ENCODE results near the gene PDE2A. TPM values are rescaled to one million over a fixed set of nuclear protein-coding genes. Genes with fewer than 3 reads are reported as not detected.

PDE2A gene
- total RNA-seq, 2 donors from 2014 or later: 3.7 to 13.3 TPM

DNA sequence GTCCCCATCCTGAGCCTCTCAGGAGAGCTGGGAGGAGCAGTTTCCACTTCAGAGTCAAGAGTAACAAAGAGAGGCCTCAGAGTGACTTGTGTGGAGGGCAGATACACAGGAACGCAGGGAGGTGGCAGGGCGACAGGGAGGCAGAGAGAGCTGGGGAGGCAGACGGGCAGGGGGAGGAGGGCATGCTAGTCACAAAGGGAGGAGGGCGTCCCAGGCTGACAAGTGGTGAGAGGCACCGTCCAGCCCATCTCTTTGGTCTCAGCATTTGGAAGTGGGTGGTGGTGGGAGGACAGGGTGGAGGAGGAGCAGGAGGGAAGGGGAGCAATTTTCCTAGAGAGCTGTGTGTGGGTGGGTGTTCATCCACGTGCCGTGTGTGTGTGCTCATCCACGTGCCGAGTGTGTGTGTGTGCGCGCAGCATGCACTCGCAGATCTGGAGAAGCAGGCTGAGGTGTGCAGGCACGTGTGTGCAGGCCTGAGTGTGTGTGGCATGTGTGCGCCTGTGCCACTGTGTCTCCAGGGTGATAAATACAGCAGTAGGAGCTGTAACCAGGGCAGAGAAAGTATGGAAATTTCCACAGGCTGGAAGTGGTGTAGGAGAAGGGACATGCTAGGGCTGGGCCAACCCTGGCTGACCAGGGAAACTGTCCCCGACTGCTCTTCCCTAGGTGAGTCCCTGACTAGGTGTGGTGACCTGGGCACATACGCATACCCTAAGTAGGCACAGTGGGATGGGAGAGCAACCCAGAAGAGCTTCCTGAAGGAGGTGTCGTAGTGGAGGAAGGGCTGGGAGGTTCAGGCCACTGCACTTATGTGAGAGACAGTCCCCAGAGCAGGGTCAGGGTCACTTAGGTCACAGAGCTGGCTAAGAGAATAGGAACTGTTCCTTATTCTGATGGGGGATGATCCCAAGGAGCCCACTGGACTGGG is 7.3 kb upstream of the PDE2A start:
- Histone ChIP-seq H3K4me1 (ENCODE audit: control insufficient read depth, insufficient read depth, low read length) (peaks cover 10% of the 10 kb centered on the region), H3K27ac (ENCODE audit: low read depth, low read length) (no peak overlapping the region), H3K36me3 (ENCODE audit: control insufficient read depth, insufficient read depth, low read length) (peaks cover 6% of the 10 kb centered on the region), H3K9me3 (ENCODE audit: control insufficient read depth, low read length) (no peaks in the 10 kb centered on the region), H3K9ac (ENCODE audit: extremely low read depth, low read length, poor library complexity, severe bottlenecking) (no peak overlapping the region), H3K4me3 (ENCODE audit: low read length) (no peak overlapping the region), H3K27me3 (ENCODE audit: control insufficient read depth, insufficient read depth, low read length, poor library complexity, severe bottlenecking) (peaks cover 15% of the 10 kb centered on the region)
- Mint-ChIP-seq H3K4me1 (peaks cover 23% of the 10 kb centered on the region), H3K4me3 (no peak overlapping the region), H3K27me3 (ENCODE audit: insufficient read depth) (peaks cover 22% of the 10 kb centered on the region), H3K36me3 (ENCODE audit: low read depth) (peaks cover 6% of the 10 kb centered on the region), H3K27ac (no peak overlapping the region), H3K9me3 (no peaks in the 10 kb centered on the region)
- WGBS, 2 experiments (ENCODE audit: insufficient coverage in 1 of 2, insufficient read length in 1 of 2): 87 to 88% methylated on average over 10 to 17 of the region's 17 CpGs
- no peak for DNase-seq
- TF ChIP-seq, protein P1, sequence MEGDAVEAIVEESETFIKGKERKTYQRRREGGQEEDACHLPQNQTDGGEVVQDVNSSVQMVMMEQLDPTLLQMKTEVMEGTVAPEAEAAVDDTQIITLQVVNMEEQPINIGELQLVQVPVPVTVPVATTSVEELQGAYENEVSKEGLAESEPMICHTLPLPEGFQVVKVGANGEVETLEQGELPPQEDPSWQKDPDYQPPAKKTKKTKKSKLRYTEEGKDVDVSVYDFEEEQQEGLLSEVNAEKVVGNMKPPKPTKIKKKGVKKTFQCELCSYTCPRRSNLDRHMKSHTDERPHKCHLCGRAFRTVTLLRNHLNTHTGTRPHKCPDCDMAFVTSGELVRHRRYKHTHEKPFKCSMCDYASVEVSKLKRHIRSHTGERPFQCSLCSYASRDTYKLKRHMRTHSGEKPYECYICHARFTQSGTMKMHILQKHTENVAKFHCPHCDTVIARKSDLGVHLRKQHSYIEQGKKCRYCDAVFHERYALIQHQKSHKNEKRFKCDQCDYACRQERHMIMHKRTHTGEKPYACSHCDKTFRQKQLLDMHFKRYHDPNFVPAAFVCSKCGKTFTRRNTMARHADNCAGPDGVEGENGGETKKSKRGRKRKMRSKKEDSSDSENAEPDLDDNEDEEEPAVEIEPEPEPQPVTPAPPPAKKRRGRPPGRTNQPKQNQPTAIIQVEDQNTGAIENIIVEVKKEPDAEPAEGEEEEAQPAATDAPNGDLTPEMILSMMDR (conservative IDR thresholded peaks at IDR 0.05): no peak

DNA sequence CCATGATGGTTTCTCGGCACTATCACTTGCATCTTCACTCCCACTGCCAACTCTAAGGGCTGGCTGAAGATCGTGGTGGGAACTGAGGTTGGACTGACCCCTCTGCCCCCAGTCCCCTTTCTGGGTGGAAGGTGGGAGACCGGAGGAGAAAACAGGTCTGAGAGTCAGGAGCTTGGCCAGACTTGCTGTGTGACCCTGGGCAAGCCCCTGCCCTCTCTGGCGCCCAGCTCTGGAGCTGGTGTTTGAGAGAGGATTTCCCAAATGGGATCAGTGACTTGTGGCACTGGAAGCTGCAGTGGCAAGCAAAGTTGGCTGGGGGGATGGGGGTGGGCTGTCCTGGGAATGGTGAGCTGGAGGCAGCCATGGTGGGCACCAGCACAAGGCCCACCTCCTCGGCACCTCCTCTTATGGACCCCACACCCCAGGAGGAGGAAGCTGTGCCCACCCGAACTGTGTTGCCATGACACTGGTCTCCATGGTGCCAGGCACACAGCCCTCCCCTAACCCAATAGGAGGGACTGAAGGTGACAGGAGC is 6.5 kb upstream of the PDE2A start:
- Mint-ChIP-seq H3K27ac (no peak overlapping the region), H3K36me3 (ENCODE audit: low read depth) (peaks cover 2% of the 10 kb centered on the region), H3K27me3 (ENCODE audit: insufficient read depth) (peaks cover 22% of the 10 kb centered on the region), H3K4me3 (no peak overlapping the region), H3K9me3 (no peaks in the 10 kb centered on the region), H3K4me1 (peaks cover 27% of the 10 kb centered on the region)
- no peaks in the 10 kb centered on the region for H3K9me3 ChIP-seq (ENCODE audit: control insufficient read depth, low read length)
- H3K36me3 ChIP-seq (ENCODE audit: control insufficient read depth, insufficient read depth, low read length): peaks cover 6% of the 10 kb centered on the region
- H3K9ac ChIP-seq (ENCODE audit: extremely low read depth, low read length, poor library complexity, severe bottlenecking): no peak overlapping the region
- no peak overlapping the region for H3K4me3 ChIP-seq (ENCODE audit: low read length)
- H3K27ac ChIP-seq (ENCODE audit: low read depth, low read length): no peak overlapping the region
- WGBS, 2 experiments (ENCODE audit: insufficient coverage in 1 of 2, insufficient read length in 1 of 2): 94% methylated on average over 3 to 6 of the region's 6 CpGs
- DNase-seq: no peak
- H3K27me3 ChIP-seq (ENCODE audit: control insufficient read depth, insufficient read depth, low read length, poor library complexity, severe bottlenecking): peaks cover 15% of the 10 kb centered on the region
- H3K4me1 ChIP-seq (ENCODE audit: control insufficient read depth, insufficient read depth, low read length): peaks cover 14% of the 10 kb centered on the region
- TF ChIP-seq, protein P1 (conservative IDR thresholded peaks at IDR 0.05): no peak

DNA sequence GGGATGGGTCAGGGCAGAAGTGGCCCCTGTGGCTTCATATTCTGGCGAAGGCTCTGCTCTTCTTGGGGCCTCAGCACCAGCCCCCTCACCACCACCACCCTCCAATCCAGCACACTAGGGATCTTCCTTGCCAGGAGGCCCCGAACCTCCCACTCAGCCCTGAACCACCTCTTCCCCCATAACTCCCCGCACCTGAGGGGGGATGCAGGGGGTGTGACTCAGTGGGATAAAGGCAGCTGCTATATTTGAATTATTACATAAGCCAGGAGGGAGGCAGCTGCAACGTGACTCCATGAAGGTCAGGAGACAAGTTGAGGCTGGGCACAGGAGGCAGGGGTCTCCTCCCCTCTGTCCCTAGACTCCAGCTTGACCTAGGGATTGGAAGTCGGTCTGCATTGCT is 5.6 kb upstream of the PDE2A start:
- Histone ChIP-seq H3K9ac (ENCODE audit: extremely low read depth, low read length, poor library complexity, severe bottlenecking) (no peak overlapping the region), H3K4me3 (ENCODE audit: low read length) (no peak overlapping the region), H3K27me3 (ENCODE audit: control insufficient read depth, insufficient read depth, low read length, poor library complexity, severe bottlenecking) (peaks cover 15% of the 10 kb centered on the region), H3K9me3 (ENCODE audit: control insufficient read depth, low read length) (no peaks in the 10 kb centered on the region), H3K4me1 (ENCODE audit: control insufficient read depth, insufficient read depth, low read length) (peaks cover 21% of the 10 kb centered on the region), H3K36me3 (ENCODE audit: control insufficient read depth, insufficient read depth, low read length) (peaks cover 6% of the 10 kb centered on the region), H3K27ac (ENCODE audit: low read depth, low read length) (no peak overlapping the region)
- Mint-ChIP-seq H3K27me3 (ENCODE audit: insufficient read depth) (peaks cover 22% of the 10 kb centered on the region), H3K36me3 (ENCODE audit: low read depth) (peaks cover 2% of the 10 kb centered on the region), H3K27ac (no peak overlapping the region), H3K9me3 (no peaks in the 10 kb centered on the region), H3K4me1 (peaks cover 35% of the 10 kb centered on the region), H3K4me3 (no peak overlapping the region)
- TF ChIP-seq, protein P1 (conservative IDR thresholded peaks at IDR 0.05): no peak
- 83 to 84% methylated on average over 1 to 5 of the region's 5 CpGs for WGBS, 2 experiments (ENCODE audit: insufficient coverage in 1 of 2, insufficient read length in 1 of 2)
- no peak for DNase-seq

Data from endodermal cell (in vitro differentiated cells).